NB4 (cell line): ENCODE data around the gene TBCK.

ENCODE experiments used
- DNase-seq: peaks from one replicate; pipeline ENCODE4 v3.0.0; 2010; ENCODE audit warnings: low read depth
- H3K4me3 ChIP-seq: one replicate; pipeline ENCODE4 v1.5.1; 2011; ENCODE audit warnings: mild to moderate bottlenecking, low read depth, low read length, moderate library complexity
- MYC ChIP-seq: IDR thresholded peaks from 2 replicates; pipeline ENCODE4 v1.6.1; 2011; ENCODE audit warnings: low read depth, low read length
- POLR2A ChIP-seq: IDR thresholded peaks from 2 replicates; pipeline ENCODE4 v1.6.1; 2011; ENCODE audit warnings: mild to moderate bottlenecking; ENCODE audit not compliant: insufficient read length; ENCODE audit errors: extremely low read depth
- TF ChIP-seq, protein P1 (sequence below): IDR thresholded peaks from 2 replicates; pipeline ENCODE4 v1.6.1; 2011; ENCODE audit warnings: low read depth, low read length
- TF ChIP-seq, protein P2 (sequence below): IDR thresholded peaks from one replicate; pipeline ENCODE4 v1.5.1; 2012; ENCODE audit warnings: low read depth, low read length

TBCK gene

DNA sequence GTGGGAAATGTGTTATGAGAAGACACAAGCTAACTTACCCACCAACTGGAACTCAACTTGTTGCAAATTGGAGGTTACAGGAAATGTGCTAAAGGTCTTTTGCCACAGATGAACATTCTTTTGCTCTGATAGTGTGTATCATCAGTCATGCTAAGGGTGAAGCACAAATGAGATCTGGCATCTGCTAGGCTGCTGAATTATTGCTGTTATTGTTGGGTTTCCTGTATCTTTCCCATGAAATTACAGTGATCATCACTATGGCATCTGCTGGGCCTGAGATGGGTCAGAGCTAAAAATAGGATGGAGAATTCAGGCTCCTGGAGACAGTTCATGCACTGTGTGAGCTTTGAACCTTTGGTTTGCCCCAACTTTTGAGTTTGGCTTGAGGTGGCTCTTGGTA, 296.2 kb downstream of the TBCK start:
- TF ChIP-seq, protein P1, sequence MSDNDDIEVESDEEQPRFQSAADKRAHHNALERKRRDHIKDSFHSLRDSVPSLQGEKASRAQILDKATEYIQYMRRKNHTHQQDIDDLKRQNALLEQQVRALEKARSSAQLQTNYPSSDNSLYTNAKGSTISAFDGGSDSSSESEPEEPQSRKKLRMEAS = no peak
- TF ChIP-seq POLR2A (no peak), MYC (no peak)
- TF ChIP-seq, protein P2, sequence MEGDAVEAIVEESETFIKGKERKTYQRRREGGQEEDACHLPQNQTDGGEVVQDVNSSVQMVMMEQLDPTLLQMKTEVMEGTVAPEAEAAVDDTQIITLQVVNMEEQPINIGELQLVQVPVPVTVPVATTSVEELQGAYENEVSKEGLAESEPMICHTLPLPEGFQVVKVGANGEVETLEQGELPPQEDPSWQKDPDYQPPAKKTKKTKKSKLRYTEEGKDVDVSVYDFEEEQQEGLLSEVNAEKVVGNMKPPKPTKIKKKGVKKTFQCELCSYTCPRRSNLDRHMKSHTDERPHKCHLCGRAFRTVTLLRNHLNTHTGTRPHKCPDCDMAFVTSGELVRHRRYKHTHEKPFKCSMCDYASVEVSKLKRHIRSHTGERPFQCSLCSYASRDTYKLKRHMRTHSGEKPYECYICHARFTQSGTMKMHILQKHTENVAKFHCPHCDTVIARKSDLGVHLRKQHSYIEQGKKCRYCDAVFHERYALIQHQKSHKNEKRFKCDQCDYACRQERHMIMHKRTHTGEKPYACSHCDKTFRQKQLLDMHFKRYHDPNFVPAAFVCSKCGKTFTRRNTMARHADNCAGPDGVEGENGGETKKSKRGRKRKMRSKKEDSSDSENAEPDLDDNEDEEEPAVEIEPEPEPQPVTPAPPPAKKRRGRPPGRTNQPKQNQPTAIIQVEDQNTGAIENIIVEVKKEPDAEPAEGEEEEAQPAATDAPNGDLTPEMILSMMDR = no peak
- no peak overlapping the region for H3K4me3 ChIP-seq
- DNase-seq = no peak

DNA sequence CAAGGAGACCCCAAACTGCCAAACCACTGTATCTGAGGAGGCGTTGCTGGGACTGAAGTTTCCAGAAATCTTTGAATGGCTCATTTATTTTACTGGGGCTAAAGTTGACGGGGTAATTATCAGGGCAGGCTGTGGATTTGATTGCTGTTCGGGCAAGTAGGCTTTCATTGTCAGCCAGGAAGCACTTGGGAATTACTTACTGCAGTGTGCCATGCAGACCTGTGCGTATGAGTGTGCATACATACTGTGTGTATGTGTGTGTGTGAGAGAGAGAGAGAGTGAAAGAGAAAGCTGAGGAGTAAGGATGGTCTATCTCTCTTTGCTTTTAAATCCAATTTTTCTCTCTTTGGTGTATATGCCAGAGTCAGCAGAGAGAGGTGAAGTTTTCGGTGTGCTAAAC, 298.0 kb downstream of the TBCK start:
- H3K4me3 ChIP-seq = no peak overlapping the region
- TF ChIP-seq, protein P2 = no peak
- TF ChIP-seq POLR2A = no peak
- TF ChIP-seq, protein P1 = no peak
- no peak for TF ChIP-seq MYC
- no peak for DNase-seq

DNA sequence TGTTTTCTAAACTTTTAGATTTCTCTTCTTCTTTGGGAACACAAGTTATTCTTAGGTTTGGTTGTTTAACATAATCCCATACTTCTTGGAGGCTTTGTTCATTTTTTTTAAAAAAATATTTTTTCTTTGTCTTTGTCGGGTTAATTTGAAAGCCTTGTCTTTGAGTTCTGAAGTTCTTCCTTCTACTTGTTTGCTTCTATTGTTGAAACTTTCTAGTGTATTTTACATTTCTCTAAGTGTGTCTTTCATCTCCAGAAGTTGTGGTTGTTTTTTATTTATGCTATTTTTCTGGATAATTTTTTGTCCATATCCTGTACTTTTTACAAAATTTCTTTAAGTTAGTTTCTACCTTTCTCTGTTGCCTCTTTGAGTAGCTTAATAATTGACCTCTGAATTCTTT, 304.6 kb downstream of the TBCK start:
- H3K4me3 ChIP-seq = no peak overlapping the region
- no peak for DNase-seq
- TF ChIP-seq, protein P1 = no peak
- TF ChIP-seq POLR2A = no peak
- no peak for TF ChIP-seq MYC
- TF ChIP-seq, protein P2 = no peak

DNA sequence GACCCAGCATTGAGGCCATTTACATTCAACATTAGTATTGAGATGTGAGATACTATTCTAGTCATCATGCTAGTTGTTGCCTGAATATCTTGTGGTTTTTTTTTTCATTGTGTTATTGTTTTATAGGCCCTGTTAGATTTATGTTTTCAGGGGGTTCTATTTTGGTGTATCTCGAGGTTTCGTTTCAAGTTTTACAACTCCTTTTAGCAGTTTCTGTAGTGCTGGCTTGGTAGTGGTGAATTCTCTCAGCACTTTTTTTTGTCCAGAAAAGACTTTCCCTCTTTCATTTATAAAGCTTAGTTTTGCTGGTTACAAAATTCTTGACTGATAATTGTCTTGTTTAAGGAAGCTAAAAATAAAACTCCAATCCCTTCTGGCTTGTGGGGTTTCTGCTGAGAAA, 305.2 kb downstream of the TBCK start:
- TF ChIP-seq POLR2A (no peak), MYC (no peak)
- TF ChIP-seq, protein P1 = no peak
- TF ChIP-seq, protein P2 = no peak
- no peak overlapping the region for H3K4me3 ChIP-seq
- DNase-seq = no peak

DNA sequence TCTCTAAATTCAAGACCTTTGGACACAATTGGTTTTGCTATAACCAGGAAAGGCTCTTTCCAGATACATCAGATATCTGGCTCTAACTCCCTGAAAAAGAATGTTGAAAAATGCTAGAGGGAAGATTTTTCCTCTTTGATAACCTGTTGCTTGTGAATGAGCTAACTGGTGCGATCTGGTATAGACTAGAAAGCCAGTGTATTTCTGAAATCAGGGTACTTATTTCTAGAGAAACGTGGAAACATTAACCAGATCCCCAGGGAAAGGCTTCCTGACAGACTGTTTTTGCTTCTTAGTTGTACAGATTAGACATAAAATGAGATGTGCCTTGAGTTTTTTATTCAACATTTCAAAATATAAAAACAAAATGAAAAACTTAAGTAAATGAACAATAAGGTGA, 313.0 kb downstream of the TBCK start:
- no peak overlapping the region for H3K4me3 ChIP-seq
- no peak for DNase-seq
- TF ChIP-seq POLR2A = no peak
- TF ChIP-seq, protein P1 = no peak
- no peak for TF ChIP-seq MYC
- TF ChIP-seq, protein P2 = no peak
